Measurements from ENCODE around the gene CEP162.

CEP162 gene

DNA sequence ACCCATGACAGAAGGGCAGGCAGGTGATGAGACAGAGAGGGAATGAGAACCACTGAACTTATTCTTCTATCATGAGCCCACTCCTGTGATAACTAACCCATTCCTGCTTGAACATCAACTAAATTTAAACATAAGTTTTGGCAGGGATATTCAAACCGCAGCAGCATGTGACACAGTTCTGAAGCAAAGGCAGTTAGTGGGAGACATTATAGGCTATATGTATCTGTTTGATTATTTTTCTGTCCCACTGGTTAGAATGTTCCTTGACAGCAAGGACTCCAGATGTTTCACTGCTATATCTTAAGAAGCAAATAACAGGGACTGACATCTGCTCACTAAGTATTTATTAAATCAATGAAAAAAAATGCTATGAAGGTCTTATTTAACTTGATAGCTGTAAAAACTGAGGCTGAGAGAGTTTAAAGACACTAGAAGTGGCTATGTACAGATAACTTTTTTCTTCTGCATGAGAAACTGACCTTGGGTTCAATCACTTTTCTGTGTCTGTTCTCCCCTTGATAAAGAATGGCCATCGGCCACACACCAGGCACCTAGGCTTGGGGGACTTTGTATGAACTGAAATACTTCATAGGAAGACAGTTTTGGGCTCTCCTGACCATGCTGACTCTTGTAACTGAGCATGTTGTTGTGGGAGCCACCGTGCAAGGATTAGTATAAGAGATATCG, 90.9 kb downstream of the CEP162 start:
- TF ChIP-seq CTCF (IDR thresholded peaks at IDR 0.05): no peak

DNA sequence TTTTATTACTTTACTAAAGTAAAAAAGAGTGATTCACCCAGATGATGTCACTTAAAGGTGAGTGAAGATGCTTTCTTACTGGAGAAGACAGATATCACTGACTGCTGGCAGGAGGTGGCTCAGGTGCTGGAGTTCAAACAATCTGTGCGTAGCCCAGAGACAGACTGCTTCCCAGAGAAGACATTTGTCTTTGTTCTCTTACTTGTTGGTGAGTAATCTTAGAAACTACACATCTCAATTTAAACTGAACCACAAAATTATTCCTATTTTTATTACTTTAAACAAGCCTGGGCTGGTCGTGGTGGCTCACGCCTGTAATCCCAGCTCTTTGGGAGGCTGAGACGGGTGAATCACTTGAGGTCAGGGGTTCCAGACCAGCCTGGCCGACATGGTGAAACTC, 92.2 kb downstream of the CEP162 start:
- no peak for TF ChIP-seq CTCF (IDR thresholded peaks at IDR 0.05)

GRCh38 chr6:84123186-84123585, 104.3 kb downstream of the CEP162 start:
- TF ChIP-seq CTCF (IDR thresholded peaks at IDR 0.05): no peak

- no peak for TF ChIP-seq CTCF (IDR thresholded peaks at IDR 0.05)
Observed at GRCh38 chr6:84119277-84119676, 108.2 kb downstream of the CEP162 start.

DNA sequence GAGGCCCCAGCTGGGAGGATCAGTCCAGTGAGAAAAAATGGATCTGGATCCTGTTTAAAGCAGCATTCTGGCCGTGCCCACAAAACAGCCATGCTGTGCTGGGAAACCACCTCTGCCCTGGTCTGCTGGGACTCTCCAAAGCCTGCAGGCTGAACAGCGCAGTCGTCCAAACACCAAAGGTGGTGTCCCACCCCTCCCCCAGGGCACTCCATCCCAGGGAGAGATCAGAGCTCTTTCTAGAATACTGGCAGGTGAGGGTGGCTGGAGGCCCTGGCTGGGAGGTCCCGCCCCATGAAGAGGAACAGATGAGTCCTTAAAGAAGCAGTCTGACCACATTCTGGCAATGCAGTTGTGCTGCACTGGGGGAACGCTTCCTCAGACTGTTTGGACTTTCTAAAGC, 109.3 kb downstream of the CEP162 start:
- no peak for TF ChIP-seq CTCF (IDR thresholded peaks at IDR 0.05)

- TF ChIP-seq CTCF (IDR thresholded peaks at IDR 0.05): no peak
Observed at GRCh38 chr6:84107495-84107894, 119.9 kb downstream of the CEP162 start.

DNA sequence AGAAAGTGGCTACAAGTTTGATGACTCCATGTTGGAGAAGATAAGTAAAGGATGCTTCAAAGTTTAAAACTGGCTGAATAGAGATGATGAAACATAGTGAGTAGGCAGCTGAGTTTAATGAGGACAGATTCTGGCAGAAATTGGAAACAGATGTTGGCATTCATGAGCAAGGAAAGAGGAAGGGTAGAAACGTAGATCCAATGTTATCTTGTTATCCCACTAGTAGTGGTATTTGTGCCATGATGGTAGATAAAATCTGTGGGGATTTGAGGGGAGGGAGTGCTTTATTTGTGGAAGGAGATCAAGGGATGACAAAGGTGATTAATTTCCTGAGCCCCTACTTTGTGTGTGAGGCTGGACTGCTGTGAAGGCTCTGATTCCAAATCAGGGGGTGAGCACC, 124.4 kb downstream of the CEP162 start:
- TF ChIP-seq CTCF (IDR thresholded peaks at IDR 0.05): no peak

- no peak for TF ChIP-seq CTCF (IDR thresholded peaks at IDR 0.05)
Observed at GRCh38 chr6:84095156-84095555, 132.3 kb downstream of the CEP162 start.
